HFFc6 (cell line): ENCODE data around the gene SIN3A. TPM values are rescaled to one million over a fixed set of nuclear protein-coding genes. Genes with fewer than 3 reads are reported as not detected.

Experiments used
- DNase-seq: peaks from one replicate; pipeline ENCODE4 v3.0.0-alpha.2; 2018
- H3K27ac Mint-ChIP-seq: 2 replicates; pipeline ENCODE4 v1.8.0; 2020; ENCODE audit warnings: mild to moderate bottlenecking, mixed read lengths
- H3K27me3 Mint-ChIP-seq: 2 replicates; pipeline ENCODE4 v1.8.0; 2021; ENCODE audit warnings: mild to moderate bottlenecking, moderate library complexity, mixed read lengths; ENCODE audit not compliant: insufficient read depth
- H3K36me3 Mint-ChIP-seq: 2 replicates; pipeline ENCODE4 v1.8.0; 2021; ENCODE audit warnings: low read depth, mixed read lengths
- H3K4me1 Mint-ChIP-seq: 2 replicates; pipeline ENCODE4 v1.8.0; 2020; ENCODE audit warnings: low read depth, mixed read lengths
- H3K4me3 Mint-ChIP-seq: 2 replicates; pipeline ENCODE4 v1.8.0; 2020; ENCODE audit warnings: mild to moderate bottlenecking, moderate library complexity, mixed read lengths
- H3K9me3 Mint-ChIP-seq: 2 replicates; pipeline ENCODE4 v1.8.0; 2020; ENCODE audit warnings: mild to moderate bottlenecking, mixed read lengths
- CTCF ChIP-seq: fragments of 200-600 bp; sonication (generic); IDR thresholded peaks from 2 replicates; pipeline ENCODE4 v1.5.0; 2021; ENCODE audit warnings: antibody characterized with exemption, mild to moderate bottlenecking
- total RNA-seq, 6 experiments: library from RNA; stranded (reverse); fragmentation: NEBNext Ultra II Directional; extraction: Animal tissue kit (Norgen Biotek cat#: 25700); gene quantifications; 2 replicates in 1 of 6; 3 replicates in 5 of 6; pipeline ENCODE4 v1.2.3, GENCODE V29; 2021

SIN3A gene
- total RNA-seq, 6 experiments from 2014 or later, result 36.6 to 49.3 (median 39.8) TPM

GRCh38 chr15:75329571-75329970 is 121.9 kb downstream of the SIN3A start:
- no peaks in the 10 kb centered on the region for H3K36me3 Mint-ChIP-seq
- H3K27ac Mint-ChIP-seq, result no peak overlapping the region
- DNase-seq, result no peak
- H3K4me1 Mint-ChIP-seq, result no peaks in the 10 kb centered on the region
- H3K27me3 Mint-ChIP-seq, result peaks cover 10% of the 10 kb centered on the region
- TF ChIP-seq CTCF, result no peak
- no peak overlapping the region for H3K4me3 Mint-ChIP-seq
- H3K9me3 Mint-ChIP-seq, result no peaks in the 10 kb centered on the region

DNA sequence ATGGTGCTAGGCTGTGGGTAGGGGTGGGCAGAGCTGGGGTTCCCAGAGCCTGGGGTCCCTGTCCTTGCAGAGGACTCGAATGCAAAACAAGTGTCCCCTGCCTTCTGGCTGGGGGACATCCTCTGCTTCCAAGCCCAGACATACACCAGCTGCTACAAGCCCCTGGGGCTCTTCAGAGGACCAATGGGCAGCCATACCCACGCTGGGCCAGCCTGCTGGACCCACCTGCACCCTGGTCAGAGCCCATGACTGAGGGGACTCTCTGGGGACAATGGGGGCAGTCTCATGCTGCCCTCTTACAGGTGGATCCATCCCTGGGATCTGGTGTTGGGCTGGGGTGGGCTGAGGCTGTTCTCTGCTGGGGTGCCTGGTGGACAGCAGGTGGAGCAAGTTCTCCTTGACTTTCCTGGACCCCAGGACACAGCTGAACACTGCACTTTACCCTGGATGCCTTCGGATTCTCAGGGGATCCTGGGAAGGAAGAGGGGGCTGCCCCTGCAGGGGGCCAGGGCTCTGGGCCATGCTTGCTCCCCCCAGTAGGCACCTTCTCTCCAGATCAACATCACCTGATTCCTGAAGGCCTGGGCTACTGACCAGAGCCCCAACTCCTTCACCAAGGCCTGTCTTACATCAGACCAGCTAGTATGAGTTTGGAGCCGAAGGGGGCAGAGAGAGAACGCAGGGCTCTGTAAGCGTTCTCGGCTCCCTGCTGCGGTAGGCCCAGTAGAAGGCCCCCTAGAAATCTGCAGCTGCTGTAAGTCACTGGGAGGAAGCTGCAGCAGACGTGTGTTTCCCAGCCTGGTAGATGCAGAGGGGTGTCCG is 122.8 kb downstream of the SIN3A start:
- no peak overlapping the region for H3K4me3 Mint-ChIP-seq
- H3K9me3 Mint-ChIP-seq, result no peaks in the 10 kb centered on the region
- no peak for TF ChIP-seq CTCF

DNA sequence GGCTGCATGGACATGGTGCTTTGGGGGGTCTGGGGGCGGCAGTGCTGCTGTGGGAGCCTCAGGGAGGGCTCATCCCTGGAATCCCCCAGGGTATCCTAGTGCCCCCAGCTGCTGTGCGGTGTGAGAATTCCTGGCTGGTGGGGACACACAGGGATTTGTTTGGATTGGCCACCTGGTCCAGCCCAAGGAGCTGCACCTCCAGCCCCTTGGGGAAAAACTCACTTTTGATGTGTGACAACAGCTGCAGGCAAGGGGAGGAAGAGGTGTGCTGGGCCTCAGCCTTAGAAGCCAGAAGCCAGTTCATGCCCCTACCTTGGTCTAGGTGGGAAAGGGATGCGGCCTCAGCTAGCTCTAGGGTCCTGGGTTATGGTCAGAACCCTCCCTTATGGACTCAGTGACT is 124.0 kb downstream of the SIN3A start:
- no peak overlapping the region for H3K4me3 Mint-ChIP-seq
- no peaks in the 10 kb centered on the region for H3K4me1 Mint-ChIP-seq
- no peak for TF ChIP-seq CTCF
- H3K36me3 Mint-ChIP-seq, result no peaks in the 10 kb centered on the region
- H3K27me3 Mint-ChIP-seq, result peaks cover 17% of the 10 kb centered on the region
- no peaks in the 10 kb centered on the region for H3K9me3 Mint-ChIP-seq
- no peak for DNase-seq
- no peak overlapping the region for H3K27ac Mint-ChIP-seq

More for the DNA sequence above, 122.8 kb downstream of the SIN3A start:
- no peaks in the 10 kb centered on the region for H3K4me1 Mint-ChIP-seq
- H3K27me3 Mint-ChIP-seq, result peaks cover 12% of the 10 kb centered on the region
- H3K27ac Mint-ChIP-seq, result no peak overlapping the region
- no peak for DNase-seq
- H3K36me3 Mint-ChIP-seq, result no peaks in the 10 kb centered on the region

DNA sequence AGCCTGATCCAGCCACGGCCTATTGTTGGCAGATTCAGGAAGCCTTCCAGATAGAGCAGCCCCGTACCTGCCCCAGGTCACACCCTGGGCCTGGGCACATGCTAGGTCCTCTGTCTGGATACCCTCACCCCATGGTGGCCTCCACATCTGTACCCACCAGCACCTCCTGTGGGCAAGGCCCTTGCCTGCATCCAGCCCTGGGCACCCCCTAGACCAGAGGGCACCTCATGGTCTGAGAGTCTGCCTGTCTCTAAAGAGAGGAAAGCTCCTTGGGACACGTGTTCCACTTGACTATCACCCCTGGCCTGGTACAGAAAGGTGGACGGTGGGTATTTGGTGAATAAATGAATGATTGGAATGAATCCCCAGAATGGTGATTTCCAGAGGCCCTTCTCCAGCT is 124.5 kb downstream of the SIN3A start:
- Mint-ChIP-seq H3K36me3 (no peaks in the 10 kb centered on the region), H3K9me3 (no peaks in the 10 kb centered on the region), H3K4me1 (no peaks in the 10 kb centered on the region), H3K4me3 (no peak overlapping the region), H3K27me3 (peaks cover 15% of the 10 kb centered on the region), H3K27ac (no peak overlapping the region)
- TF ChIP-seq CTCF, result no peak; the same call in 1 of the 2 replicates
- no peak for DNase-seq

DNA sequence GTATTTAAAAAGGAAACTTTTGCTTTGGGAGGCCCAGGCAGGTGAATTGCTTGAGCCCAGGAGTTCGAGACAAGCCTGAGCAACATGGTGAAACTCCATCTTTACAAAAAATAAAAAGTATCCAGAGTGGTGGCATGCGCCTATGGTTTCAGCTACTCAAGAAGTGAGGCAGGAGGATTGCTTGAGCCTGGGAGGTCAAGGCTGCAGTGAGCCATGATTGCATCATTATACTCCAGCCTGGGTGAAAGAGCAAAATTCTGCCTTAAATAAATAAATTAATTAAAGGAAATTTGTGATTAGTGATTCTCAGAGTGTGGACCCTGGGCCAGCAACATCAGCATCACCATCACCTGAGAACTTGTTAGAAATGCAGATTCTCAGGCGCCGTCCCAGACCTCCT is 125.6 kb downstream of the SIN3A start:
- no peak for DNase-seq
- peaks cover 18% of the 10 kb centered on the region for H3K27me3 Mint-ChIP-seq
- H3K9me3 Mint-ChIP-seq, result no peaks in the 10 kb centered on the region
- TF ChIP-seq CTCF, result no peak
- no peak overlapping the region for H3K27ac Mint-ChIP-seq
- H3K4me1 Mint-ChIP-seq, result no peaks in the 10 kb centered on the region
- no peaks in the 10 kb centered on the region for H3K36me3 Mint-ChIP-seq
- no peak overlapping the region for H3K4me3 Mint-ChIP-seq
